ENCODE results near the gene HOATZ.

Gene HOATZ

DNA sequence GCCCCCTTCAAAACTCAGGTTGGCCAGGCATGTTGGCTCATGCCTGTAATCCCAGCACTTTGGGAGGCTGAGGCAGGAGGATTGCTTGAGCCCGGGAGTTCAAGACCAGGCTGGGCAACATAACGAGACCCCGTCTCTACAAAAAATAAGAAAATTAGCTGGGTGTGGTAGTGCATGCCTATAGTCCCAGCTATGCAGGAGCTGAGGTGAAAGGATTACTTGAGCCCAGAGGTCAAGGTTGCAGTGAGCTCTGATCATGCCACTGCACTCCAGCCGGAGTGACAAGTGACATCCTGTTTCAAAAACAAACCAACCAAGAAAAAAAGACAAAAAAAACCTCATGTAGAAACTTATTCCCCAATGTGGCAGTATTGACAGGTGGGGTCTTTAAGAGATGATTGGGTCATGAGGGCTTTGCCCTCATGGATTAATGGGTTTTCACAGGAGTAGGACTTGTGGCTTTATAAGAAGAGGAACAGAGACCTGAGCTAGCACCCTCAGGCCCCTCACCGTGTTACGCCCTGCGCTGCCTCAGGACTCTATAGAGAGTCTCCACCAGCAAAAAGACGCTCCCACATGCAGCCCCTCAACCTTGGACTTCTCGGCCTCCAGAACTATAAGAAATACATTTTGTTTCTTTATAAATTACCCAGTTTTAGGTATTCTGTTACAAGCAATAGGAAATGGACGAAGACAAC, 48.3 kb downstream of the HOATZ start:
- H3K4me3 ChIP-seq (ENCODE audit: low read depth, low read length), result no peak overlapping the region
- H3K27ac ChIP-seq (ENCODE audit: low read depth, low read length), result no peak overlapping the region
- H3K9ac ChIP-seq (ENCODE audit: low read length), result no peak overlapping the region
- H3K36me3 ChIP-seq (ENCODE audit: control insufficient read depth, insufficient read depth, low read length), result no peaks in the 10 kb centered on the region
- no peaks in the 10 kb centered on the region for H3K9me3 ChIP-seq (ENCODE audit: control insufficient read depth, insufficient read depth, low read depth, low read length)
- no peaks in the 10 kb centered on the region for H3K27me3 ChIP-seq (ENCODE audit: control insufficient read depth, insufficient read depth, low read length)
- H3K4me1 ChIP-seq (ENCODE audit: control insufficient read depth, insufficient read depth, low read length), result peaks cover 19% of the 10 kb centered on the region

- H3K4me1 ChIP-seq (ENCODE audit: control insufficient read depth, insufficient read depth, low read length), result peaks cover 19% of the 10 kb centered on the region
- H3K36me3 ChIP-seq (ENCODE audit: control insufficient read depth, insufficient read depth, low read length), result no peaks in the 10 kb centered on the region
- no peak overlapping the region for H3K27ac ChIP-seq (ENCODE audit: low read depth, low read length)
- H3K9me3 ChIP-seq (ENCODE audit: control insufficient read depth, insufficient read depth, low read depth, low read length), result no peaks in the 10 kb centered on the region
- no peak overlapping the region for H3K9ac ChIP-seq (ENCODE audit: low read length)
- H3K4me3 ChIP-seq (ENCODE audit: low read depth, low read length), result no peak overlapping the region
- no peaks in the 10 kb centered on the region for H3K27me3 ChIP-seq (ENCODE audit: control insufficient read depth, insufficient read depth, low read length)
These were observed 50.6 kb downstream of the HOATZ start for GRCh38 chr11:111565114-111565720.

DNA sequence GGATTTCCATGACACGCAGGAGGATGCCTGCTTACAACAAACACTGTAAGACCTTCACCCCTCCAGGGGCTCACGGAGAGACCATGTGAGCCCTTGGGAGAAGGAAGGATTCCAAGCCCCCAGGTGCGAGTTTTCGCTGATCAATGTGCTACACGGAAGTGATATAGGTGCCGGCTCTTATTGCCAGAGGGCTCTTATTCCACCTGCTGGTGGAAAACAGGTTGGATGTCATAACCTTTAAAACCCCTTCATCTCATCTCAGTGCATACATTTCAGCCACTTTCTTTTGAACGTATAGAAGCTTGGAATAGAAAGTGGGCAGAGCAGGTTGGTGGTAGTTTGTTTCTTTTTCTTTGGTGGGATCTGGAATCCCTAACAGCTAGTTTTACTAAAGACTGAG, 51.7 kb downstream of the HOATZ start:
- Histone ChIP-seq H3K27ac (ENCODE audit: low read depth, low read length) (no peak overlapping the region), H3K4me3 (ENCODE audit: low read depth, low read length) (no peak overlapping the region), H3K36me3 (ENCODE audit: control insufficient read depth, insufficient read depth, low read length) (no peaks in the 10 kb centered on the region), H3K9ac (ENCODE audit: low read length) (no peak overlapping the region), H3K9me3 (ENCODE audit: control insufficient read depth, insufficient read depth, low read depth, low read length) (no peaks in the 10 kb centered on the region), H3K27me3 (ENCODE audit: control insufficient read depth, insufficient read depth, low read length) (no peaks in the 10 kb centered on the region), H3K4me1 (ENCODE audit: control insufficient read depth, insufficient read depth, low read length) (peaks cover 17% of the 10 kb centered on the region)

- H3K36me3 ChIP-seq (ENCODE audit: control insufficient read depth, insufficient read depth, low read length), result no peaks in the 10 kb centered on the region
- no peaks in the 10 kb centered on the region for H3K27me3 ChIP-seq (ENCODE audit: control insufficient read depth, insufficient read depth, low read length)
- H3K4me3 ChIP-seq (ENCODE audit: low read depth, low read length), result no peak overlapping the region
- no peak overlapping the region for H3K27ac ChIP-seq (ENCODE audit: low read depth, low read length)
- H3K4me1 ChIP-seq (ENCODE audit: control insufficient read depth, insufficient read depth, low read length), result peaks cover 6% of the 10 kb centered on the region; the same call in 1 of the 2 replicates
- H3K9me3 ChIP-seq (ENCODE audit: control insufficient read depth, insufficient read depth, low read depth, low read length), result no peaks in the 10 kb centered on the region
- no peak overlapping the region for H3K9ac ChIP-seq (ENCODE audit: low read length)
These were observed 54.9 kb downstream of the HOATZ start for GRCh38 chr11:111569476-111569875.

GRCh38 chr11:111570796-111571195, 56.2 kb downstream of the HOATZ start:
- no peaks in the 10 kb centered on the region for H3K9me3 ChIP-seq (ENCODE audit: control insufficient read depth, insufficient read depth, low read depth, low read length)
- H3K27ac ChIP-seq (ENCODE audit: low read depth, low read length), result no peak overlapping the region
- H3K4me1 ChIP-seq (ENCODE audit: control insufficient read depth, insufficient read depth, low read length), result peaks cover 6% of the 10 kb centered on the region; the same call in 1 of the 2 replicates
- H3K27me3 ChIP-seq (ENCODE audit: control insufficient read depth, insufficient read depth, low read length), result no peaks in the 10 kb centered on the region
- no peak overlapping the region for H3K9ac ChIP-seq (ENCODE audit: low read length)
- H3K4me3 ChIP-seq (ENCODE audit: low read depth, low read length), result no peak overlapping the region
- no peaks in the 10 kb centered on the region for H3K36me3 ChIP-seq (ENCODE audit: control insufficient read depth, insufficient read depth, low read length)

GRCh38 chr11:111571829-111572501, 57.4 kb downstream of the HOATZ start:
- Histone ChIP-seq H3K4me1 (ENCODE audit: control insufficient read depth, insufficient read depth, low read length) (no peaks in the 10 kb centered on the region), H3K4me3 (ENCODE audit: low read depth, low read length) (no peak overlapping the region), H3K27ac (ENCODE audit: low read depth, low read length) (no peak overlapping the region), H3K36me3 (ENCODE audit: control insufficient read depth, insufficient read depth, low read length) (no peaks in the 10 kb centered on the region), H3K27me3 (ENCODE audit: control insufficient read depth, insufficient read depth, low read length) (no peaks in the 10 kb centered on the region), H3K9me3 (ENCODE audit: control insufficient read depth, insufficient read depth, low read depth, low read length) (no peaks in the 10 kb centered on the region), H3K9ac (ENCODE audit: low read length) (no peak overlapping the region)

DNA sequence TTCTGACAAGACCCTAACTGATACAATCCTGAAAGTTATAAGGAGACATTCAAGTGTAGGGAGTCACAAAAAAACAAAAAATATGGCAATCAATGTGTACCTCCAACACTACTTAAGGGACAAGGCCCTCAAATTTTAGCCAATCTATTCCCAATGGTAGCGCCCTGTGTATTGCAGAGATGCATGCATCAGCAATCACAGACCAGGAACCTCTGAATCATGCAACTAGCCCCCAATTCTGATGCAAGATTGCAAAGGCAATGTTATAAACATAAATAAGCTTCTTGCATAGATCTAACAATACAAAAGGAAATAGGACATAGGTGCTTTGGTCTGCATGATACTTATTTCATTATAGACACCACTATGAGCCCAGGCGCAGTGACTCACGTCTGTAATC, 58.0 kb downstream of the HOATZ start:
- H3K9ac ChIP-seq (ENCODE audit: low read length), result no peak overlapping the region
- H3K36me3 ChIP-seq (ENCODE audit: control insufficient read depth, insufficient read depth, low read length), result no peaks in the 10 kb centered on the region
- no peaks in the 10 kb centered on the region for H3K4me1 ChIP-seq (ENCODE audit: control insufficient read depth, insufficient read depth, low read length)

DNA sequence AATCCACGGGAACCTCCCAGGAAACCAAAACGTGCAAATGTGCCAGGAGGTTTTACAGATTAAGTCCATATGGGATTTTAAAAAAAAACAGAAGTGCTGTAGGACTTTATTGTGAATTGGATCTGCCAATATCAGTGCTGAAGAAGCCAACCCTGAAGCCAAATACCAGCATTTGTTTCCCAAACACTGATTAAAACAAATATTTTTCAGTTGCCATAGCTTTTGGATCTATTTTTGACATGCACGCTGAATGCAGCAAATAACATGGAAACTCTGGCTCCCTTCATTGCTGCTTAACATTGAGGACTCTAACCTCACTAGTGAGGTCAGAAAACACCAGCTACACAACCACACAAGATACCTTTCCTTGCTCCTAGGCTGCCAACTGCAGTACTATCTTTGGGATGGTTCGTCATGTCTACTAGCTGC, 59.3 kb downstream of the HOATZ start:
- Histone ChIP-seq H3K9me3 (ENCODE audit: control insufficient read depth, insufficient read depth, low read depth, low read length) (no peaks in the 10 kb centered on the region), H3K27ac (ENCODE audit: low read depth, low read length) (no peak overlapping the region), H3K36me3 (ENCODE audit: control insufficient read depth, insufficient read depth, low read length) (no peaks in the 10 kb centered on the region), H3K4me1 (ENCODE audit: control insufficient read depth, insufficient read depth, low read length) (no peaks in the 10 kb centered on the region), H3K27me3 (ENCODE audit: control insufficient read depth, insufficient read depth, low read length) (no peaks in the 10 kb centered on the region), H3K4me3 (ENCODE audit: low read depth, low read length) (no peak overlapping the region), H3K9ac (ENCODE audit: low read length) (no peak overlapping the region)

More for the DNA sequence above, 58.0 kb downstream of the HOATZ start:
- Histone ChIP-seq H3K9me3 (ENCODE audit: control insufficient read depth, insufficient read depth, low read depth, low read length) (no peaks in the 10 kb centered on the region), H3K4me3 (ENCODE audit: low read depth, low read length) (no peak overlapping the region), H3K27me3 (ENCODE audit: control insufficient read depth, insufficient read depth, low read length) (no peaks in the 10 kb centered on the region), H3K27ac (ENCODE audit: low read depth, low read length) (no peak overlapping the region)

- Histone ChIP-seq H3K9me3 (ENCODE audit: control insufficient read depth, insufficient read depth, low read depth, low read length) (no peaks in the 10 kb centered on the region), H3K9ac (ENCODE audit: low read length) (no peak overlapping the region), H3K27me3 (ENCODE audit: control insufficient read depth, insufficient read depth, low read length) (no peaks in the 10 kb centered on the region), H3K27ac (ENCODE audit: low read depth, low read length) (no peak overlapping the region), H3K4me1 (ENCODE audit: control insufficient read depth, insufficient read depth, low read length) (no peaks in the 10 kb centered on the region), H3K4me3 (ENCODE audit: low read depth, low read length) (no peak overlapping the region), H3K36me3 (ENCODE audit: control insufficient read depth, insufficient read depth, low read length) (no peaks in the 10 kb centered on the region)
These were observed 60.0 kb downstream of the HOATZ start for GRCh38 chr11:111574373-111575225.

DNA sequence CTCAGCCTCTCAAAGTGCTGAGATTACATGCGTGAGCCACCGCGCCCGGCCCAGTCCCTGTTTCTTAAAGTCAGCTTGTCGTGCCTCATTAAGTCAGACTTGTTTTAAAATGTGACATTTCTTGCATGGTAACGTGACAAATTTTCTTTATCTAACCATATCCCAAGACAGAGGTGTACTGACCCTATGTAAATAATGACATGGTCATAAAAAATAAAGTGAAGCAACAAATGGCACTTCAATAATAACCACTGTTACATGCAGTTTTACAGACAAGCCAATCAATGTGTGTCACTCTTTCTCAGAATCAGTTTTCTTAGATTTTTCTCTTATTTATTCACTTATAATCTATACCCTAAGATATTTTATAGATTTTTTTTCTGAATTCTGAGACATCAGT, 61.2 kb downstream of the HOATZ start:
- H3K4me1 ChIP-seq (ENCODE audit: control insufficient read depth, insufficient read depth, low read length), result peaks cover 1% of the 10 kb centered on the region; the same call in 1 of the 2 replicates
- no peak overlapping the region for H3K4me3 ChIP-seq (ENCODE audit: low read depth, low read length)
- H3K27me3 ChIP-seq (ENCODE audit: control insufficient read depth, insufficient read depth, low read length), result no peaks in the 10 kb centered on the region
- H3K36me3 ChIP-seq (ENCODE audit: control insufficient read depth, insufficient read depth, low read length), result no peaks in the 10 kb centered on the region
- no peak overlapping the region for H3K27ac ChIP-seq (ENCODE audit: low read depth, low read length)
- no peaks in the 10 kb centered on the region for H3K9me3 ChIP-seq (ENCODE audit: control insufficient read depth, insufficient read depth, low read depth, low read length)
- H3K9ac ChIP-seq (ENCODE audit: low read length), result no peak overlapping the region

Measured in HUES6 (cell line).